Endothelial cell of umbilical vein (primary cell): ENCODE data around the gene LNPEP.

Experiments
- POLR2A ChIP-seq: IDR thresholded peaks from 2 replicates; pipeline ENCODE4 v1.6.1; 2012; ENCODE audit warnings: low read depth, mild to moderate bottlenecking, control low read depth, low read length
- POLR2AphosphoS5 ChIP-seq: IDR thresholded peaks from 2 replicates; pipeline ENCODE4 v1.6.1; 2012; ENCODE audit warnings: low read depth, mild to moderate bottlenecking, control low read depth, low read length, moderate library complexity; ENCODE audit not compliant: insufficient read depth
- TF ChIP-seq, protein P1 (sequence below): IDR thresholded peaks from 2 replicates; pipeline ENCODE4 v1.6.1; 2011; ENCODE audit not compliant: insufficient read depth, insufficient read length

DNA sequence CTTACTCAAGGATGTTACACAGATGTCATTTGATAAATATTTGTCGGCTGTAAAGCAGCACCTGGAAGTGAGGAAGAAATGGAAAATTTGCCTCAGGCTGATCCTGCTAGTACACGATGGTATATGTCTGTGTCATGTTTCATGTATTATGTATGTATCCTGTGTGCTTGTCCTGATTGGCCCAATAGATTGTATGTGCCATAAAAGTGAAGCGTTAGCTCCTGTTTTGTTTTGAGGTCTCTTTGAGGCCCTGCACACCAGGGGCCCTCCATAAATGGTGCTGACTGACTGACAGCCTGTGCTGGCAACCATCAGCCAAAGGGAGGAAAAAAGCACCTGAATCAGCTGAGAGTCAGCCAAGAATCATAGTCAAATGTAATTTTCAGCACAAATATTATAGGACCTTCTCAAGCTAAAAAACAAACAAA is 11.8 kb upstream of the LNPEP start:
- no peak for TF ChIP-seq POLR2AphosphoS5
- TF ChIP-seq POLR2A = no peak
- TF ChIP-seq, protein P1, sequence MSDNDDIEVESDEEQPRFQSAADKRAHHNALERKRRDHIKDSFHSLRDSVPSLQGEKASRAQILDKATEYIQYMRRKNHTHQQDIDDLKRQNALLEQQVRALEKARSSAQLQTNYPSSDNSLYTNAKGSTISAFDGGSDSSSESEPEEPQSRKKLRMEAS = no peak
